Sigmoid colon (tissue), 7 donors: Measurements from ENCODE around the gene TMEM106B. TPM values are rescaled to one million over a fixed set of nuclear protein-coding genes. Genes with fewer than 3 reads are reported as not detected.

Experiments
- DNase-seq: peaks from one replicate; pipeline ENCODE4 v3.0.0-alpha.2; 2019
- H3K27ac ChIP-seq, 4 donors: fragments of 200-600 bp; sonication (generic); one replicate each; pipeline ENCODE4 v1.5.1; 2016 to 2019; ENCODE audit warnings: mild to moderate bottlenecking in 1 of 4
- H3K27me3 ChIP-seq, 3 donors: fragments of 200-600 bp; sonication (generic); one replicate each; pipeline ENCODE4 v1.5.1; 2019; ENCODE audit warnings: mild to moderate bottlenecking in 1 of 3
- H3K36me3 ChIP-seq, 4 donors: fragments of 200-600 bp; sonication (generic); one replicate each; pipeline ENCODE4 v1.5.1; 2016 to 2019
- H3K4me1 ChIP-seq, 4 donors: fragments of 200-600 bp; sonication (generic); one replicate each; pipeline ENCODE4 v1.5.1; 2017 to 2019
- H3K4me3 ChIP-seq, 4 donors: fragments of 200-600 bp; sonication (generic); one replicate each; pipeline ENCODE4 v1.5.1; 2017 to 2019; ENCODE audit warnings: mild to moderate bottlenecking in 2 of 4, moderate library complexity in 1 of 4
- H3K9me3 ChIP-seq, 4 donors: fragments of 200-600 bp in 3 of 4; sonication (generic) in 3 of 4; one replicate each; pipeline versions ENCODE4 v1.5.1 to v1.6.1; 2013 to 2019
- EP300 ChIP-seq, 4 donors: sonication (generic); formaldehyde crosslinking; IDR thresholded peaks; one replicate each; pipeline ENCODE4 v1.6.1; 2017; ENCODE audit warnings: antibody characterized with exemption in 4 of 4
- POLR2A ChIP-seq, 2 donors: fragments of 450-650 bp; IDR thresholded peaks; one replicate each; pipeline ENCODE4 v1.6.1; 2016; ENCODE audit warnings: antibody characterized with exemption in 2 of 2, mild to moderate bottlenecking in 2 of 2, moderate library complexity in 2 of 2
- POLR2AphosphoS5 ChIP-seq, 4 donors: sonication (generic); formaldehyde crosslinking; IDR thresholded peaks; one replicate each; pipeline ENCODE4 v1.6.1; 2017; ENCODE audit warnings: antibody characterized with exemption in 4 of 4
- WGBS, 2 donors: extraction: QIAGEN DNeasy Blood & Tissue Kit; methylation state at CpG; one replicate each; pipeline ENCODE4 v1.1.7; 2013; 5-methylcytosine and 5-hydroxymethylcytosine counted together
- intact Hi-C: fragments of 100-400 bp; cut with DNase I; formaldehyde crosslinking; loops from one replicate; pipeline ENCODE4 v1.15.1; 2023
- polyA plus RNA-seq, 3 donors: library from polyadenylated mRNA; stranded (reverse); fragments of 200-250 nt; gene quantifications; one replicate each; pipeline ENCODE4 v1.2.3, GENCODE V29; 2013
- total RNA-seq, 4 donors: library from RNA; depleted of rRNA; stranded (reverse); fragments of >200 nt; gene quantifications; one replicate each; pipeline ENCODE4 v1.1.0, GENCODE V29; 2016
- TF ChIP-seq, protein P1 (sequence below), 4 experiments: fragments of 450-650 bp in 3 of 4; fragments of 200-600 bp in 1 of 4; IDR thresholded peaks; one replicate each; pipeline ENCODE4 v1.5.1; 2016 to 2019; ENCODE audit warnings: antibody characterized with exemption in 4 of 4, mild to moderate bottlenecking in 3 of 4, moderate library complexity in 2 of 4
- donor health status: healthy with polysubstance abuse.
- donor health status: Bipolar disorder and iron deficiency.
- donor health status: healthy.

TMEM106B gene
- total and polyA plus RNA-seq, 7 donors: 8.4 to 86.9 (median 64.5) TPM

DNA sequence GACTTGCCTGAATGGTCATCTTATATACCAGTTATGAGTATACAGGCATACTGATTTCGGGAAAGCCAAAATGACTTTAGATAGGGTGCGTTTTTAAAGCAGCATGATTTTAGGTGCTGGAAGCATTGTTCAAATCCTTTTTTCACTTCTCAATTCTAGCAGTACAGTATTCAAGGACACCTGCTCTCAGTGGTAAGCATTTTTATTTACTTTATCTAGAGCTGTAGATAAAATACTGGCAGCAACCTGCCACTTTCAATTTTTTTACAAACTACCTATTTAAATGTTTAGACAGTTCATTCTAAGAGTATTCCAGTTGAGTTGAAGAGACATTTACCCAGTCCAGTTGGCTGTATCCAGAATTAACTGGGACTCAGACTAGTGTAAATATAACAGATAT is 33.6 kb downstream of the TMEM106B start:
- Histone ChIP-seq H3K36me3 (no peaks in the 10 kb centered on the region), H3K27me3 (no peaks in the 10 kb centered on the region), H3K4me1 (no peaks in the 10 kb centered on the region), H3K4me3 (no peak overlapping the region), H3K9me3 (no peaks in the 10 kb centered on the region), H3K27ac (no peak overlapping the region)
- TF ChIP-seq EP300 (IDR thresholded peaks at IDR 0.05) (no peak), POLR2A (IDR thresholded peaks at IDR 0.05) (no peak), POLR2AphosphoS5 (IDR thresholded peaks at IDR 0.05) (no peak)
- TF ChIP-seq, protein P1, sequence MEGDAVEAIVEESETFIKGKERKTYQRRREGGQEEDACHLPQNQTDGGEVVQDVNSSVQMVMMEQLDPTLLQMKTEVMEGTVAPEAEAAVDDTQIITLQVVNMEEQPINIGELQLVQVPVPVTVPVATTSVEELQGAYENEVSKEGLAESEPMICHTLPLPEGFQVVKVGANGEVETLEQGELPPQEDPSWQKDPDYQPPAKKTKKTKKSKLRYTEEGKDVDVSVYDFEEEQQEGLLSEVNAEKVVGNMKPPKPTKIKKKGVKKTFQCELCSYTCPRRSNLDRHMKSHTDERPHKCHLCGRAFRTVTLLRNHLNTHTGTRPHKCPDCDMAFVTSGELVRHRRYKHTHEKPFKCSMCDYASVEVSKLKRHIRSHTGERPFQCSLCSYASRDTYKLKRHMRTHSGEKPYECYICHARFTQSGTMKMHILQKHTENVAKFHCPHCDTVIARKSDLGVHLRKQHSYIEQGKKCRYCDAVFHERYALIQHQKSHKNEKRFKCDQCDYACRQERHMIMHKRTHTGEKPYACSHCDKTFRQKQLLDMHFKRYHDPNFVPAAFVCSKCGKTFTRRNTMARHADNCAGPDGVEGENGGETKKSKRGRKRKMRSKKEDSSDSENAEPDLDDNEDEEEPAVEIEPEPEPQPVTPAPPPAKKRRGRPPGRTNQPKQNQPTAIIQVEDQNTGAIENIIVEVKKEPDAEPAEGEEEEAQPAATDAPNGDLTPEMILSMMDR (IDR thresholded peaks at IDR 0.05): no peak
- intact Hi-C loops: no loop called here
- 14 to 55% methylated on average over 2 of the region's 2 CpGs for WGBS, 2 donors
- DNase-seq: no peak

DNA sequence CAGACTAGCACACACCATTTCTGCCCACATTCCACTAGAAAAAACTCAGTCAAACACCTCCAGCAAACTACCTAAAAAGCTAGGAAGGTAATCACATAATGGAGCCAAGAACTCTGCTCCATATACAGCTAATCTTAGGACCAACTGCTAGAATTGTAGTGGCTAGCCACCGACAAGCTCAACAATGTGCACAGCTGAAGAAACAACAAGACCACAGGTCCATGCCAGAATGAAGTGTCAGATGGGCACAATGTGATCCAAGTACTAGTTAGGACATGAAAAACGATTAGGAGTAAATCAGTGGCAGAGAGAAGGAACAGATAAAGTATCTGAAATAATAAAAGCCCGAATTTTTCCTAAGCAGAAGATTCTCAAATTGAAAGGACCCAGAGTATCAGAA is 38.6 kb downstream of the TMEM106B start:
- 84 to 91% methylated on average over 3 of the region's 3 CpGs for WGBS, 2 donors

DNA sequence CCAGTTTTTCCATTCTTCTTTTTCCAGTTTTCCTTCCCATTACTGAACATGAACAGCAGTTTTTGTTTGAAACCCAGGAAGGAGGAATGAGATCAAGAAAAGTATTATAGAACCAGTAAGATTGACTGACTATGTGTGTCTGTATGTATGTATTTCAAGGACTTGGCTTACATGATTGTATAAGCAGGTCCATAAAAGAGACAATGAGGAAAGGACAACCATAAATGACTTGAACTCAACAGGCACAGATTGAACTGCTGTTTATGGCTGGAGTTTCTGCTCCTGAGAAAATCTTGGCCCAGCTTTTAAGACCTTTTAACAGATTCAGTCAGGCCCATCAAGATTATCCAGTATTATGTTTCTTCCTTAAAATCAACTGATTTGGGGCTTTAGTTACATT is 39.1 kb downstream of the TMEM106B start:
- intact Hi-C loops: no loop called here
- TF ChIP-seq POLR2AphosphoS5 (IDR thresholded peaks at IDR 0.05) (no peak), EP300 (IDR thresholded peaks at IDR 0.05) (no peak), POLR2A (IDR thresholded peaks at IDR 0.05) (no peak)
- TF ChIP-seq, protein P1 (IDR thresholded peaks at IDR 0.05): no peak
- no peaks in the 10 kb centered on the region for H3K36me3 ChIP-seq
- DNase-seq: no peak
- no peaks in the 10 kb centered on the region for H3K9me3 ChIP-seq
- H3K27me3 ChIP-seq: no peaks in the 10 kb centered on the region
- no peak overlapping the region for H3K27ac ChIP-seq
- no peak overlapping the region for H3K4me3 ChIP-seq
- no peaks in the 10 kb centered on the region for H3K4me1 ChIP-seq

More for the DNA sequence above, 38.6 kb downstream of the TMEM106B start:
- no peaks in the 10 kb centered on the region for H3K9me3 ChIP-seq
- no peak for TF ChIP-seq POLR2AphosphoS5 (IDR thresholded peaks at IDR 0.05)
- no peaks in the 10 kb centered on the region for H3K36me3 ChIP-seq
- DNase-seq: no peak
- no peaks in the 10 kb centered on the region for H3K4me1 ChIP-seq
- intact Hi-C loops: no loop called here
- no peaks in the 10 kb centered on the region for H3K27me3 ChIP-seq
- H3K27ac ChIP-seq: no peak overlapping the region
- no peak overlapping the region for H3K4me3 ChIP-seq

DNA sequence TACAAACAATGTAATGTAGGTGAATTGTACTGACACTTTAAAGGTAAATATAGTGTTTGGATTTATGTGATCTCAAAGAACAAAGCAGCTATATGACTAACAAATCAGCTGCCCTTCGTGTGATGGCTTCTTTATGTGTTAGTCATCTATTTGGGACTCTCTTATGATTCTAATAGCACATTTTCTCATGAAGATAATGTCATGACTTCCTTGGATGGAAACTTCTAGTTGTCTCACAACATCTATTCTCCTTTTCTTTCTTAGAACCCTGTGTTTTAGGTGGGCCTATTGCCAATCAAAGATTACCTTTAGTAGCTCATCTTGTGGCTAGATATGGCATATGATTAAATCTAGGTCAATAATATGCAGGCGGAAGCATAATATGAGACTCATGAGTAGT is 45.0 kb downstream of the TMEM106B start:
- Histone ChIP-seq H3K27me3 (no peaks in the 10 kb centered on the region), H3K4me3 (no peak overlapping the region), H3K9me3 (no peaks in the 10 kb centered on the region), H3K4me1 (no peaks in the 10 kb centered on the region), H3K27ac (no peak overlapping the region), H3K36me3 (no peaks in the 10 kb centered on the region)
- intact Hi-C loops: no loop called here
- WGBS, 2 donors: 49 to 78% methylated on average over 2 of the region's 2 CpGs
- TF ChIP-seq POLR2A (IDR thresholded peaks at IDR 0.05): no peak
- no peak for TF ChIP-seq EP300 (IDR thresholded peaks at IDR 0.05)
- TF ChIP-seq, protein P1 (IDR thresholded peaks at IDR 0.05): no peak
- no peak for TF ChIP-seq POLR2AphosphoS5 (IDR thresholded peaks at IDR 0.05)
- no peak for DNase-seq

DNA sequence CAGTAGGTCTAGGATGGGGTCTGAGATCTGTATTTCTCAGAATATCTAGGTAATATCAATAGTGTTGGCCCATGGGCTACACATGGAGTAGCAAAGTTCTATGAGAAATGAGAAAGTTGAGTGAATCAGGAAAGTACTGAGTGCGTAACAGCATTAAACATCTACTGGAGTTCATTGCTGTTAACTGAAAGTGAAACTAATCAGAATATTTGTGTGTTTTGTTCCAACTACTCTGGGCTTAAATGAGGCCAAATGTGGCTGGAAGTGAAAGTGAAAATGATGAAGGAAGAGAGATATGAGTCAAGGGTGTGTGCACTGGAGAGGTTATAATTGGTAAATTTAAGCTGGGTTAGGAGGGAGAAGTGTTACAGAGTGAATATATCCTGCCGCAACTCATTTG is 46.5 kb downstream of the TMEM106B start:
- no peak overlapping the region for H3K27ac ChIP-seq
- TF ChIP-seq EP300 (IDR thresholded peaks at IDR 0.05) (no peak), POLR2AphosphoS5 (IDR thresholded peaks at IDR 0.05) (no peak), POLR2A (IDR thresholded peaks at IDR 0.05) (no peak)
- TF ChIP-seq, protein P1 (IDR thresholded peaks at IDR 0.05): no peak
- WGBS, 2 donors: 30 to 62% methylated on average over 2 of the region's 2 CpGs
- H3K4me3 ChIP-seq: no peak overlapping the region
- H3K27me3 ChIP-seq: no peaks in the 10 kb centered on the region
- no peaks in the 10 kb centered on the region for H3K4me1 ChIP-seq
- no peaks in the 10 kb centered on the region for H3K9me3 ChIP-seq
- intact Hi-C loops: no loop called here
- no peaks in the 10 kb centered on the region for H3K36me3 ChIP-seq
- no peak for DNase-seq
